GM18951 (cell line): ENCODE data around the gene CFAP157.

Source experiments
- POLR2A ChIP-seq: IDR thresholded peaks from 4 replicates; pipeline ENCODE4 v1.6.1; 2011; ENCODE audit warnings: mild to moderate bottlenecking; ENCODE audit not compliant: insufficient read length, insufficient read depth; ENCODE audit errors: extremely low read depth
- in situ Hi-C: fragments of 300-500 bp; cut with MboI; formaldehyde crosslinking; loops from one replicate; pipeline ENCODE4 v1.12.0; 2022; ENCODE audit warnings: low sequenced_read_pairs, mixed read lengths, inconsistent platforms; ENCODE audit not compliant: unreplicated experiment

Gene CFAP157

GRCh38 chr9:127714951-127715469 lies 8.2 kb downstream of the CFAP157 start:
- no peak for TF ChIP-seq POLR2A
- in situ Hi-C loops, result no loop called here

- peak; percentile 56 for TF ChIP-seq POLR2A
- in situ Hi-C loops, result no loop called here
Measured at GRCh38 chr9:127715470-127716337, 8.9 kb downstream of the CFAP157 start, which contains the start of the genes PTRH1 and TTC16. PTRH1 (minus strand) TSS chr9:127715663; CDS start chr9:127715639, 24 bp downstream. TTC16 (plus strand) TSS chr9:127716079; CDS start chr9:127716146, 67 bp downstream.

GRCh38 chr9:127716412-127716811 lies 9.6 kb downstream of the CFAP157 start:
- no peak for TF ChIP-seq POLR2A
- in situ Hi-C loops, result no loop called here

- no peak for TF ChIP-seq POLR2A
- in situ Hi-C loops, result no loop called here
Measured at GRCh38 chr9:127717766-127718165, 11.0 kb downstream of the CFAP157 start.

GRCh38 chr9:127720031-127720864 lies 13.5 kb downstream of the CFAP157 start:
- in situ Hi-C loops, result no loop called here
- TF ChIP-seq POLR2A, result no peak

DNA sequence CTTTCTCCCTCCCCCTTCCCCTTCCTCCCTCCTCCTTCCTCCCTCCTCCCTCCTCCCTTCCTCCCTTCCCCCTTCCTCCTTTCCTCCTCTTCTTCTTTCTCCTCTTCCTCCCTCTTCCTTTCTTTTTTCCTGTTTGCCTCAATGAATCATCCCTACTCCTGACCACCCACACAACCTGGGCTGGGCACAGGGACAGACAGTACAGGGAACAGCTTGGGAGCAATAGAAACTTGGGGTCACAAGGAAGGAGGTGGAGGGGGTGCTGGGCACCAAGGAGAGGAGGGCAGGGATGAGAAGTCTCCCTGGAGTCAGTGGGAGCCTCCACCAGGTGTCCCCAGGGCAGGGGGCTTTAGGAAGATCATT lies 14.1 kb downstream of the CFAP157 start:
- no peak for TF ChIP-seq POLR2A
- in situ Hi-C loops, result no loop called here

- TF ChIP-seq POLR2A, result no peak
- in situ Hi-C loops, result no loop called here
Measured at GRCh38 chr9:127721391-127721821, 14.6 kb downstream of the CFAP157 start.

DNA sequence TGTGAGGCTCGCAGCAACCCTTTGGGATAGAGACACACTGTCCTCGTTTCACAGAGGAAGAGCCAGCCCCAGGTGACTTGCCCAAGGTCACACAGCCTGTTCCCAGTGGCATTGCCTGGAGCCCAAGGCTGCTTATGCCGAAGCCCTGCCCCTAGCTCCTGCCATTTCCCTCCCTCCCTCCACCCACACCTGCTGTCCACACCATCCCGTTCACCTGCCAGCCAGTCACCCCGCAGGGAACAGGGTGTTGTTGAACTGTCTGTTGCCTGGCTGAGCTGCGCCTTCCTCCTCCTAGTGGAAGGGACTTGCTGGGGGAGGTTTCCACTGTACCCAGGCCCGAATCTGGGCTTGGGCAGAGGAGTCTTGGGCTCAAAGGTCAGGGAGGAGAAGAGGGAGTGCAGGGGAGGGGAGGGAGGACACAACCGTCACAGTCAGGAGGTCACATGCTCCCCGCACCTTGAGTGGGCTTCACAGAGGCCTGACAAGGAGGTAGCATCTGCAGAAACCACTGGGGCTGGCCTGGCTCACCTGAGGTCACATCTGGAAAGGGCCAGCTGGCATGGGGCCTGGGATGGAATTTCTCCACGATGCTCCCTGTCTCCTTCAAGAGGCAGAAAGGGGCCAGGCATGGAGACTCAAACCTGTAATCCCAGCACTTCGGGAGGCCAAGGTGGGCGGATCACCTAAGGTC lies 15.4 kb downstream of the CFAP157 start:
- TF ChIP-seq POLR2A, result no peak
- in situ Hi-C loops, result no loop called here

DNA sequence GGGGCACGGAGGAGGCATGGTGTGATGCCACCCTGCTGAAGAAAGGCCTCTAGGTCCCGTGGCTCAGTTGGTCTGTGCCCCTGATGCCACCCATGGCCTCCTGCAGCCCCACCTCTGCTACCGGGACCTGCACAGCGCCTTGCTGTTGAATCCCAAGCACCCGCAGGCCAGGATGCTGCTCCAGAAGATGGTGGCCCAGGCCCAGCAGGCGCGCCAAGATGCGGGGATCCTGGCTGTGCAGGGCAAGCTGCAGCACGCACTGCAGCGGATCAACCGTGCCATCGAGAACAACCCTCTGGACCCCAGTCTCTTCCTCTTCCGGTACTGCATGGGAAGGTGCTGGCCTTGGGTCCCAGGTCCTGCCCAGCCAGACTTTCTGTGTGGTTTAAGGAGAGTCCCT lies 16.2 kb downstream of the CFAP157 start:
- in situ Hi-C loops, result no loop called here
- no peak for TF ChIP-seq POLR2A

DNA sequence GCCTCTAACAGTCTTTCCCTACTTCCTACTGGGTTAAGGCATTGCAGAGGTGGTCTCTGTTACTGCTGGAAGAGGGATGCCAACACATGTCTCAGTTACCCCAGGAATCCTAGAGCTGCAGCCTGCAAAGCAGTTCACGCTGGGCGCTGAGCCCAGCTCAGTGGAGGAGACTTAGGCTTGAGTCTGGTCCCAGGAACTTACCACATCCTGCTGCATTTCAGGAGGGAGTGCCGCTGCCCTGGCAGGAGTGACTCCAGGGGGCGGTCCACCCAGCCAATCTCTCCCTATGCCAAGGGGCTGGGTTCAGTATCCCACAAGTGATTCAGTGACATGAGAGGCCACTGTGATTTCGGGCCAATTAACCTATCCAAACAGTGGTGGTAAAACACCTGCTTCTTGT lies 16.7 kb downstream of the CFAP157 start:
- in situ Hi-C loops, result no loop called here
- TF ChIP-seq POLR2A, result no peak

DNA sequence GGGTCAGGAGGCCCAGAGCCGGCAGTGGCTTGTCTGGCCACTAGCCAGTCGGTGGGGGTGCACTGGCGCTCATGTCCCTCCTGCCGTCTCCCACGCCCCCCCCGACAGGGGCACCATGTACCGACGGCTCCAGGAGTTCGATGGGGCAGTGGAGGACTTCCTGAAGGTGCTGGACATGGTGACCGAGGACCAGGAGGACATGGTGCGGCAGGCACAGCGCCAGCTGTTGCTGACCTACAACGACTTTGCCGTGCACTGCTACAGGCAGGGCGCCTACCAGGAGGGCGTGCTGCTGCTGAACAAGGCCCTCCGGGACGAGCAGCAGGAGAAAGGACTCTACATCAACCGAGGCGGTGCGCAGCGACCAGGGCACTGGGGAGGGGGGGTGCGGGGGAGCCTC lies 17.2 kb downstream of the CFAP157 start:
- in situ Hi-C loops, result no loop called here
- no peak for TF ChIP-seq POLR2A

DNA sequence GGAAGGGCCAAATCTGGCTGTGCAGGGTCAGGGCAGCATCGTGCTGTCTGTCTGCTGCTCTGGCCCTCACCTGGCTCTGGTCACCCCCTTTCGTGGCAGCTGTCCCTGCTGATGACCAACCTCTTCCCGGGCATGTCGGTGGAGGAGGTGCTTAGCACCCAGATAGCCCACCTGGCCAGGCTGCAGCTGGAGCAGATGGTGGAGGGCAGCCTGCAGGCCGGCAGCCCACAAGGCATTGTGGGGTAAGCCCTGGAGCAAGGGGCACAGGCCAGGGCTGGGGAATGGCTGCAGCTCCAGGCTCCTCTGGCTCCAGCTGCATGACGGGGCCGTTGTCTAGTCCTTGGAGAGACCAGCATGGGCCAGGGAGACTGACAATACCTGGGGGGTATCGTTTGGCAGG lies 20.1 kb downstream of the CFAP157 start:
- in situ Hi-C loops, result no loop called here
- no peak for TF ChIP-seq POLR2A

DNA sequence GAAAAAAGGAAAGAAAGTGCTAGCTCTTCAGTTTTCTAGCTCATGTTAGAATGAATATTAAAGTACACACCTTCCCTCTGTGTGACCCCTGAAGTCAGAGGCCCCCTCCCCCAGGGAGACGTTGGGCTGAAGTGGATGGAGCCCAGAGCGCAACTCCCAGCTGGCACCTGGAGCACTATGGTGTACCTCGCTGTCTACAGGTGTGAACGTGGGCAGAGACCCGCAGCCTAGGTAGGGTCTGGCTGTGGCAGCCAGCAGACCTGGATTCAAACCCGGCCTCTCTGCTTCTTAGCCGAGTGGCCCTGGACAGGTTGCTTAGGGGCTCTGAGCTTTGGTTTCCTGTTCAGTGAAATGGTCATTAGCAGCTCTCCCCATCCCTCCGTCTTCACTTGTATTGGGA lies 22.0 kb downstream of the CFAP157 start:
- in situ Hi-C loops, result no loop called here
- no peak for TF ChIP-seq POLR2A
